Stimulated activated CD8-positive, alpha-beta memory T cell treated with anti-CD3 and anti-CD28 coated beads, Interleukin-15, amount 100 ng/mL, for 1 hour (primary cell): Measurements from ENCODE around the gene C1QTNF3.

Source experiments
- DNase-seq: peaks from one replicate; pipeline ENCODE4 v3.0.0-alpha.2; 2020; ENCODE audit warnings: low read depth

C1QTNF3 gene

GRCh38 chr5:33997331-33997983, 45.6 kb downstream of the C1QTNF3 start:
- DNase-seq, result no peak

- no peak for DNase-seq
Observed at GRCh38 chr5:33995865-33996264, 47.1 kb downstream of the C1QTNF3 start.

- DNase-seq, result no peak
Observed at GRCh38 chr5:33994845-33995244, 48.2 kb downstream of the C1QTNF3 start.

GRCh38 chr5:33992864-33993263, 50.1 kb downstream of the C1QTNF3 start:
- DNase-seq, result no peak

- DNase-seq, result no peak
Observed at GRCh38 chr5:33985447-33985846, 57.6 kb downstream of the C1QTNF3 start.

GRCh38 chr5:33984671-33985124, 58.3 kb downstream of the C1QTNF3 start, which contains the start of gene SLC45A2:
SLC45A2 (minus strand) TSS chr5:33984693; CDS start chr5:33984583, 110 bp downstream.
- no peak for DNase-seq

- DNase-seq, result no peak
Observed at GRCh38 chr5:33984178-33984577, 58.8 kb downstream of the C1QTNF3 start.

GRCh38 chr5:33981408-33982162, 61.4 kb downstream of the C1QTNF3 start:
- no peak for DNase-seq

GRCh38 chr5:33980030-33980429, 63.0 kb downstream of the C1QTNF3 start:
- no peak for DNase-seq

- no peak for DNase-seq
Observed at GRCh38 chr5:33978306-33978705, 64.7 kb downstream of the C1QTNF3 start.

- no peak for DNase-seq
Observed at GRCh38 chr5:33976307-33976706, 66.7 kb downstream of the C1QTNF3 start.

GRCh38 chr5:33975852-33976251, 67.2 kb downstream of the C1QTNF3 start:
- DNase-seq, result no peak

- DNase-seq, result no peak
Observed at GRCh38 chr5:33973271-33973670, 69.7 kb downstream of the C1QTNF3 start.

GRCh38 chr5:33969572-33970452, 73.2 kb downstream of the C1QTNF3 start:
- no peak for DNase-seq

GRCh38 chr5:33968211-33969005, 74.6 kb downstream of the C1QTNF3 start:
- DNase-seq, result no peak
